Body of pancreas (tissue), 4 donors: ENCODE data around the gene ACACA. TPM values are rescaled to one million over a fixed set of nuclear protein-coding genes. Genes with fewer than 3 reads are reported as not detected.
A peak's percentile ranks its signal among the peaks of the same experiment; 100 is the strongest.

Experiments
- ATAC-seq: fragments of 150-250 bp; one replicate; pipeline ENCODE4 v1.9.1; 2016
- DNase-seq, 4 donors: peaks; one replicate each; pipeline ENCODE4 v3.0.0-alpha.2; 2019
- H3K27ac ChIP-seq, 4 donors: fragments of 200-600 bp; sonication (generic); 1 replicate in 3 of 4; 2 replicates in 1 of 4; pipeline versions ENCODE4 v1.5.1 to v1.6.1; 2016 to 2019; ENCODE audit warnings: mild to moderate bottlenecking in 1 of 4, mixed read lengths in 1 of 4, moderate library complexity in 1 of 4
- H3K27me3 ChIP-seq, 2 donors: fragments of 200-600 bp; sonication (generic); one replicate each; pipeline ENCODE4 v1.6.0; 2016; ENCODE audit warnings: mild to moderate bottlenecking in 1 of 2
- H3K36me3 ChIP-seq, 2 donors: fragments of 200-600 bp; sonication (generic); replicated peaks in 1 of 2; 2 replicates each; pipeline ENCODE4 v1.5.1; 2016; ENCODE audit warnings: low read depth in 2 of 2; ENCODE audit not compliant: insufficient read depth in 1 of 2
- H3K4me1 ChIP-seq: fragments of 200-600 bp; sonication (generic); one replicate; pipeline ENCODE4 v1.6.0; 2016
- H3K4me3 ChIP-seq, 2 donors: fragments of 200-600 bp; sonication (generic); 1 replicate in 1 of 2; 2 replicates in 1 of 2; pipeline ENCODE4 v1.5.1; 2016 to 2019
- H3K9me3 ChIP-seq, 3 donors: fragments of 200-600 bp; sonication (generic); 1 replicate in 2 of 3; 2 replicates in 1 of 3; pipeline ENCODE4 v1.5.1; 2016
- POLR2A ChIP-seq, 3 donors: fragments of 450-650 bp; IDR thresholded peaks; one replicate each; pipeline ENCODE4 v1.6.1; 2016; ENCODE audit warnings: antibody characterized with exemption in 3 of 3, mild to moderate bottlenecking in 2 of 3
- WGBS, 2 donors: methylation state at CpG; one replicate each; pipeline ENCODE4 v1.1.5; 2017; 5-methylcytosine and 5-hydroxymethylcytosine counted together
- intact Hi-C: fragments of 100-400 bp; cut with DNase I; formaldehyde crosslinking; loops from one replicate; pipeline ENCODE4 v1.15.1; 2023
- total RNA-seq, 2 donors: library from RNA; depleted of rRNA; stranded (reverse); fragments of >200 nt; gene quantifications; one replicate each; pipeline ENCODE4 v1.1.0, GENCODE V29; 2016
- TF ChIP-seq, protein P1 (sequence below), 7 experiments: fragments of 450-650 bp in 4 of 7; fragments of 200-600 bp in 3 of 7; sonication (generic) in 3 of 7; IDR thresholded peaks; one replicate each; pipeline ENCODE4 v1.5.1; 2016 to 2019; ENCODE audit warnings: antibody characterized with exemption in 7 of 7

The ACACA gene
- total RNA-seq, 2 donors from 2014 or later: 9.1 to 49.1 TPM

DNA sequence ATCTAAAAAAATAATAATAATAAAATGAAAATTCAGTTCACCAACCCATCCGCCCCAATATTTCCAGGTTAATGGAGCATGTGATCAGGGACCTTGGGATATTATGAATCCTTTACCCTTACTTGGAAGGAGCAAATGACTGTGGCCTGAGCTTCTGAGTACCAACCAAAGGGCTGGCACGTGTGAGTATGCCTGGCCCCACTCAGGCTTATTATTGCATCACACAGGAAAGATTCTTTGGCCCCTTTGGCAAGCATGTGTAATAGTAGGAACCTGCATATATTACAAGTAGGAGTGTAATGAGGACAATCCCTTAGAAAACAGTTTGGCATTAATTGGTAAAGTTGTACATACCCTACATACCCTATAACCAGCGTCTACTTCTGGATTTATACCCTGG is 38.1 kb downstream of the ACACA start:
- TF ChIP-seq, protein P1, sequence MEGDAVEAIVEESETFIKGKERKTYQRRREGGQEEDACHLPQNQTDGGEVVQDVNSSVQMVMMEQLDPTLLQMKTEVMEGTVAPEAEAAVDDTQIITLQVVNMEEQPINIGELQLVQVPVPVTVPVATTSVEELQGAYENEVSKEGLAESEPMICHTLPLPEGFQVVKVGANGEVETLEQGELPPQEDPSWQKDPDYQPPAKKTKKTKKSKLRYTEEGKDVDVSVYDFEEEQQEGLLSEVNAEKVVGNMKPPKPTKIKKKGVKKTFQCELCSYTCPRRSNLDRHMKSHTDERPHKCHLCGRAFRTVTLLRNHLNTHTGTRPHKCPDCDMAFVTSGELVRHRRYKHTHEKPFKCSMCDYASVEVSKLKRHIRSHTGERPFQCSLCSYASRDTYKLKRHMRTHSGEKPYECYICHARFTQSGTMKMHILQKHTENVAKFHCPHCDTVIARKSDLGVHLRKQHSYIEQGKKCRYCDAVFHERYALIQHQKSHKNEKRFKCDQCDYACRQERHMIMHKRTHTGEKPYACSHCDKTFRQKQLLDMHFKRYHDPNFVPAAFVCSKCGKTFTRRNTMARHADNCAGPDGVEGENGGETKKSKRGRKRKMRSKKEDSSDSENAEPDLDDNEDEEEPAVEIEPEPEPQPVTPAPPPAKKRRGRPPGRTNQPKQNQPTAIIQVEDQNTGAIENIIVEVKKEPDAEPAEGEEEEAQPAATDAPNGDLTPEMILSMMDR (IDR thresholded peaks at IDR 0.05): no peak
- no peak for TF ChIP-seq POLR2A (IDR thresholded peaks at IDR 0.05)
- Histone ChIP-seq H3K4me1 (no peaks in the 10 kb centered on the region), H3K27me3 (no peaks in the 10 kb centered on the region), H3K4me3 (no peak overlapping the region), H3K36me3 (no peaks in the 10 kb centered on the region), H3K9me3 (no peaks in the 10 kb centered on the region), H3K27ac (no peak overlapping the region)
- intact Hi-C loops: no loop called here
- ATAC-seq (no peak), DNase-seq (no peak)
- WGBS, 2 donors: 74 to 86% methylated on average over 3 of the region's 3 CpGs

DNA sequence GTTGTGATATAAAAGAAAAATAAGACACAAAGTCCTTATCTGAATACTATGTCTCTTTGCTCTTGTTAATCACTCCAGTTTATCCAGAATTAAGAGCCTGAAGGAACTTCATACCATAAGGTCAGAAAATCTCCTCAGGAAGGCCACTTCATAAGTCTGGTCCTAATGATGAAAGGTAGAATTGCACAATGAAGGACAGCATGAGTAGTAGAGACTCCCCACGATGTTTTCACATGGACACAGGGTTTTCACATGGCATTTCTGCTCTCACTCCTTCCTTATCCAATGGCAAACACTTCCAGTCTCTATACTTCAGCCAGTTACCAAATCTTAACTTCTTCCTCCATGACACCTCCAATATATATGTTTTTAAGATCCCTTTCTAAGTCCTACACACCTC is 41.0 kb downstream of the ACACA start:
- no peak for ATAC-seq
- no peak for DNase-seq
- WGBS, 2 donors: 61 to 72% methylated on average over 1 of the region's 1 CpG
- intact Hi-C loops: no loop called here
- Histone ChIP-seq H3K4me1 (peaks cover under 1% of the 10 kb centered on the region), H3K36me3 (no peaks in the 10 kb centered on the region), H3K27me3 (no peaks in the 10 kb centered on the region), H3K4me3 (no peak overlapping the region), H3K9me3 (no peaks in the 10 kb centered on the region), H3K27ac (no peak overlapping the region)
- TF ChIP-seq POLR2A (IDR thresholded peaks at IDR 0.05): no peak
- TF ChIP-seq, protein P1 (IDR thresholded peaks at IDR 0.05): no peak

DNA sequence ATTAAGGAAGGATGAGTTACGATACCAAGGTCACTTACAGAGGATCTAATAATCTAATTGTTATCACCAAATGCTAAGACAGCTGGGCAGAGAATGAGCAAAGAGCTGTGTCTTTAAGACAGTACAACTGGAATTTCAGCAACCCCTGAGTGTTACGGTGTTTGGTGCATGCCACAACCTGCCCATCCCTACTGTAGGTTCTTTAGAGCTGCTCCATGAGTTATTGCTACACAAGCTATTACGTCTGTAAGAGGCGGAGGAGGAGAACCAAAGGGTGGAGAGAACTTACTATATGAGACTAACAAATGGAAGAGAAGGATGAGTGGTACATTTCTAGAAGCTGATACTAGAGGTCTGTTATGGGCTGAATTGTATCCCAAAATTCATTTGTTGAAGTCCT is 45.1 kb downstream of the ACACA start:
- Histone ChIP-seq H3K4me3 (no peak overlapping the region), H3K27me3 (no peaks in the 10 kb centered on the region), H3K9me3 (no peaks in the 10 kb centered on the region), H3K36me3 (no peaks in the 10 kb centered on the region), H3K27ac (no peak overlapping the region), H3K4me1 (peaks cover 33% of the 10 kb centered on the region)
- DNase-seq (no peak), ATAC-seq (no peak)
- 85 to 90% methylated on average over 4 of the region's 4 CpGs for WGBS, 2 donors
- intact Hi-C loops: no loop called here
- TF ChIP-seq, protein P1 (IDR thresholded peaks at IDR 0.05): no peak
- no peak for TF ChIP-seq POLR2A (IDR thresholded peaks at IDR 0.05)

DNA sequence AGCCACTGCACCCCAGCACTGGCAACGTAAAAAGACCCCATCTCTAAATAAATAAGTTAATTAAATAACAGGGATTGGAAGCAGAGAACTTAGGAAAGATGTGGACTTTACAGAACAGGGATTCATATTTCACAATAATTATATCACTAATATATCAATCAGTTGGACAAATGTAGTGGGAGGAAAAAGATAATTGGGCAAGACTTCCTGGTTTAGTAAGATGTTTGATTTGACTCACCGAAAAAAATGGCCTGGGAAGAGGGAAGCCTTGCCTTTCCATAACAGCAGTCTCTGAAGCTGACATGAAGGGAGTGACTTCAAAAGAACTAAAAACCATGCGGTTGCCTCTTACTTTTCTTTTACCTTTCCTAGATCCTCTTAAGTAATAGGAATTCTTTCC is 46.0 kb downstream of the ACACA start:
- DNase-seq (no peak), ATAC-seq (no peak)
- TF ChIP-seq POLR2A (IDR thresholded peaks at IDR 0.05): no peak
- TF ChIP-seq, protein P1 (IDR thresholded peaks at IDR 0.05): no peak
- H3K27me3 ChIP-seq: no peaks in the 10 kb centered on the region
- intact Hi-C loops: no loop called here
- no peaks in the 10 kb centered on the region for H3K36me3 ChIP-seq
- H3K4me1 ChIP-seq: peaks cover 36% of the 10 kb centered on the region
- H3K9me3 ChIP-seq: no peaks in the 10 kb centered on the region
- H3K27ac ChIP-seq: peak overlapping the region in 1 of 4 donors; percentile 87
- WGBS, 2 donors: 66 to 76% methylated on average over 3 of the region's 3 CpGs
- H3K4me3 ChIP-seq: no peak overlapping the region

DNA sequence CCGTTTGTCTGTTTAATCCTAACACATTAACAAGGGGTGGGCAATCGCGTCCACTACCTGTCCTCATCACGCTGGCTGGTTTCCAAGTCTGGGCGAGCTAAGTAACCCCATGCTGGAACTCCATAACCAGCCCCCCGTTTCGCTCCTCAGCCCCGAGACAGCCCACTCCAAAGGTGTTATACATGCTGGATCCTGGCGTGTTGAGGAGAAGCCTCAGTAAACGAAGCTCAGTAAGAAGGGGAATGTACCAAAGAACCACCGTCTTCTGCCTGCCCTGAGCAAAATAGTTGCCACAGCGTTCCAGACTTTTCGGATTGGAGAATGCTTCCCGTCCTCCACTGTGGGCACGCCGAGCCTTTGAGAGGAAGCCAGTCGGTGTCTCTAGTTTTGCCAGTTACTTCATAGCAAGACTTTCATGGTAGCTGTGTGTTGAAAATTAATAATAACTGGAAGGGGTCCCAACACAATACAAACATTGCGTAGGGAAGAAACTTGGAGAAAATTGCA is 46.9 kb downstream of the ACACA start:
- no peak for ATAC-seq

More for the DNA sequence above, 46.9 kb downstream of the ACACA start:
- WGBS, 2 donors: 9 to 12% methylated on average over 18 of the region's 18 CpGs
- peak overlapping the region in 1 of 2 donors; percentile 9 for H3K4me3 ChIP-seq
- no peaks in the 10 kb centered on the region for H3K27me3 ChIP-seq
- DNase-seq: no peak
- H3K27ac ChIP-seq: peak overlapping the region; percentile 71 to 88 (median 85)
- H3K9me3 ChIP-seq: no peaks in the 10 kb centered on the region
- TF ChIP-seq, protein P1 (IDR thresholded peaks at IDR 0.05): no peak
- TF ChIP-seq POLR2A (IDR thresholded peaks at IDR 0.05): peak in 2 of 3 donors; percentile 2 to 8
- H3K4me1 ChIP-seq: peaks cover 36% of the 10 kb centered on the region
- intact Hi-C loops: no loop called here
- H3K36me3 ChIP-seq: no peaks in the 10 kb centered on the region
